ENCODE results near the gene HLA-DPB1.

Gene HLA-DPB1

DNA sequence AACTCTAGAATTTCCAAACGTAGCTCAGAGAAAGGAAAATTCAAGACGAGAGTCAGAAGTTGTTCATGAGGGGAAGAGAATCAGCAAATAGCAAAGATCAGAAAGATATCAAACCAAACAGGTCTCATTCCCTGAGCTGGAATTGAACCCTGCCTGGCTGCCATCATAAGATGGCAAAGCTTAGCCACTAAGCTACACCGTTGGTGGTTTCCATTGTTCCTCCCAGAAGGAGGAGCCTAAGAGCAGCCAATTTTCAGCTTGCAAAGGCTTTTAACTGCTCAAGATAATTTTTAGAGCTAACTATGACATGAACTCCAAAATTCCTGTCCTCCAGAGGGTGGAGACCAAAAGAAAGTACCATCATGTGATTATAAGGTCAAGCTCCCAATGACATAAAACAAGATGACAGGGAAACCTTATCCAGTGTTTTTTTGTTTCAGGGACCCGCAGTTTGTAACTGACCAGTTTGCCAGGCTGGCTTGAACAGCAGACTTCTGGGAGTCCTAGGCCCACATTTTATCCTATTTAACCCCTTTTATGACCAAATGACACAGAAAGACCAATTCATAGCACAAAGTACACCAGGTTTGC is 60.6 kb downstream of the HLA-DPB1 start:
- no peak for DNase-seq (ENCODE audit: low spot score)

All from D341Med (cell line).